Esophagus (tissue), 2 donors: ENCODE data around the gene SPEN. TPM values are rescaled to one million over a fixed set of nuclear protein-coding genes. Genes with fewer than 3 reads are reported as not detected.

ENCODE experiments used
- H3K27ac ChIP-seq, 2 donors: one replicate each; pipeline ENCODE4 v1.5.1; 2013; ENCODE audit warnings: low read depth in 2 of 2, mild to moderate bottlenecking in 2 of 2, inconsistent platforms in 1 of 2, low read length in 1 of 2, moderate library complexity in 1 of 2
- H3K27me3 ChIP-seq, 2 donors: one replicate each; pipeline ENCODE4 v1.6.1; 2013; ENCODE audit warnings: low read length in 2 of 2, control low read depth in 1 of 2, mild to moderate bottlenecking in 1 of 2; ENCODE audit not compliant: insufficient read depth in 2 of 2, control insufficient read depth in 1 of 2
- H3K36me3 ChIP-seq, 2 donors: one replicate each; pipeline ENCODE4 v1.6.1; 2013; ENCODE audit warnings: low read length in 1 of 2; ENCODE audit not compliant: control insufficient read depth in 2 of 2, insufficient read depth in 2 of 2
- H3K4me1 ChIP-seq, 2 donors: one replicate each; pipeline ENCODE4 v1.6.1; 2013; ENCODE audit warnings: low read length in 1 of 2; ENCODE audit not compliant: control insufficient read depth in 2 of 2, insufficient read depth in 2 of 2
- H3K4me3 ChIP-seq, 2 donors: one replicate each; pipeline ENCODE4 v1.5.1; 2013; ENCODE audit warnings: low read length in 2 of 2, mild to moderate bottlenecking in 2 of 2, low read depth in 1 of 2, moderate library complexity in 1 of 2
- H3K9me3 ChIP-seq, 2 donors: one replicate each; pipeline ENCODE4 v1.6.1; 2013; ENCODE audit warnings: mild to moderate bottlenecking in 2 of 2, low read depth in 1 of 2, low read length in 1 of 2, moderate library complexity in 1 of 2; ENCODE audit not compliant: control insufficient read depth in 2 of 2, insufficient read depth in 1 of 2
- WGBS, 2 donors: extraction: QIAGEN DNeasy Blood & Tissue Kit; methylation state at CpG; one replicate each; pipeline ENCODE4 v1.1.7; 2013; 5-methylcytosine and 5-hydroxymethylcytosine counted together
- polyA plus RNA-seq, 2 donors: library from polyadenylated mRNA; stranded (reverse); fragments of 200-250 nt; gene quantifications; one replicate each; pipeline ENCODE4 v1.2.3, GENCODE V29; 2013
- donor health status: healthy with polysubstance abuse.
- donor health status: Bipolar disorder and iron deficiency.

Gene SPEN
- polyA plus RNA-seq, 2 donors, result 14.4 to 15.3 TPM

DNA sequence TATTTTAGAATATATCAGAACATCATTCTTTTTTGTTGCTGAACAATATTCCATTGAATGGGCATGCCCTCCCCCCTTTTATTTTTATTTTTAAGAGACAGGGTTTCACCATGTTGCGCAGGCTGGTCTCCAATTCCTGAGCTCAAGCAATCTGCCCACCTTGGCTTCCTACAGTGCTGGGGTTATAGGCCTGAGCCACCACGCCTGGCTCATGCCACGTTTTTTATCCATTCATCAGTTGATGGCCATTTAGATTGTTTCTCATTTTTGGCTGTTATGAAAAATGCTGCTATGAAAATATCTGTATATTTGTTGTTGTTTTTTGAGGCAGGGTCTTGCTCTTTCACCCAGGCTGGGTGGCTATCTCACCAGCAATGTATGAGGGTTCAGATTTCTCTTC is 19.8 kb downstream of the SPEN start:
- 81 to 83% methylated on average over 3 of the region's 3 CpGs for WGBS, 2 donors
- no peaks in the 10 kb centered on the region for H3K4me1 ChIP-seq

DNA sequence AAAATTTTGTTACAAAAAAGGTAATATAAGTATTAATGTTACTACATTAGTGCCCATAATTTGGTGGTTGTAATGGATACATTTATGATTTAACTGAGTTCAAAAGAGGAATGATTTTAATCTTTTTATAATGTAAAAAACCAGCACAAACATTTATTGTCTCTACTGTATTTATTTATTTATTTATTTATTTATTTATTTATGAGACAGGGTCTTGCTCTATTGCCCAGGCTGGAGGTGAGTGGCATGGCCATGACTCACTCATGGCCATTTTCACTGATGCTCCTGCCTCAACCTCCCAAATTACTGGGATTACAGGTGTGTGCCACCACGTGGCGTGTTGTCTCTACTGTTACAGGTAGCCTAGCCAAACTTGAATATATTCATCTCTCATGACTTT is 21.9 kb downstream of the SPEN start:
- H3K4me3 ChIP-seq, result no peak overlapping the region
- peaks cover 3 to 5% of the 10 kb centered on the region in 2 donors for H3K36me3 ChIP-seq
- H3K9me3 ChIP-seq, result no peaks in the 10 kb centered on the region
- 98 to 100% methylated on average over 2 of the region's 2 CpGs for WGBS, 2 donors
- H3K27ac ChIP-seq, result no peak overlapping the region
- no peaks in the 10 kb centered on the region for H3K4me1 ChIP-seq
- no peaks in the 10 kb centered on the region for H3K27me3 ChIP-seq

More for the DNA sequence above, 19.8 kb downstream of the SPEN start:
- no peak overlapping the region for H3K4me3 ChIP-seq
- no peaks in the 10 kb centered on the region for H3K9me3 ChIP-seq
- H3K27me3 ChIP-seq, result no peaks in the 10 kb centered on the region
- no peaks in the 10 kb centered on the region for H3K36me3 ChIP-seq
- H3K27ac ChIP-seq, result no peak overlapping the region

DNA sequence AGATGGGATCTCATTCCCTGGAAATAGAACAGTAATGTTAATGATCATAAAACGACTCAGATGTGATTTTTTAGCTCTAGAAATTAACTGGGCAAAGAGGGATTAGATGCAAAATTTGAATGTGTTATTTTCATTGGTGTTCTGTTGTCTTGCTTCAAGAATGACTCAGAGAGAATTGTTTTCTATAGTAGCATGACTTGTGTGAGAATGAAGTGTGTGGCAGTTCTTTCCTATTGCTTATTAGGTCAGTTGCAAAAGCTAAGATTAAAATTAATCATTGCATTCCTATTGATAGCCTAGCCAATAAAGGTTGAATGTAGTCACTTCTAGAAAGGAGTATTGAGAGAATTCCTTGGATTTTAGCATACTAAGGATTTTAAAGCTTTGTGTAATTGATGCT is 22.9 kb downstream of the SPEN start:
- H3K4me1 ChIP-seq, result no peaks in the 10 kb centered on the region
- no peaks in the 10 kb centered on the region for H3K27me3 ChIP-seq
- WGBS, 2 donors, result 35 to 47% methylated on average over 1 of the region's 1 CpG
- no peaks in the 10 kb centered on the region for H3K9me3 ChIP-seq
- H3K36me3 ChIP-seq, result peaks cover 3 to 5% of the 10 kb centered on the region in 2 donors
- H3K4me3 ChIP-seq, result no peak overlapping the region
- H3K27ac ChIP-seq, result no peak overlapping the region

DNA sequence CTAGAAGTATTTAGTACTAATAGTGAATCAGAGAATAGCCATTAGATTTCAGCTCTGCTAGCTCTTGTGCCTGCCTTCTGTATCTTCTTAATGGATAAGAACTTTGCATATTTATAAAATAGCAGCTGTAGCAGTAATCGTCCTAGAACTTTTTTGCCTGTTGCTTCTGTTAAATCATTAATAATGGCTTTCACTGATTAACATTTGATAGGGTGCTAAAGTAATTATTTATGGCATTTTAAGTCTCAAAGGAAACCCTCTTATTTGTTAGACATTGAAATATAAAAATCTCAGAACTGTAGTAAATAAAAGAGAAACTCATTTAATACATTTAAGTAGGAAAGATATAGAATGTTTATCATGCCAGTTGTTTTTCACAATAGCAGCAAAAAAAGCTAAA is 27.0 kb downstream of the SPEN start:
- H3K36me3 ChIP-seq, result peaks cover 5 to 8% of the 10 kb centered on the region in 2 donors
- WGBS, 2 donors, result 37 to 55% methylated on average over 1 of the region's 1 CpG

DNA sequence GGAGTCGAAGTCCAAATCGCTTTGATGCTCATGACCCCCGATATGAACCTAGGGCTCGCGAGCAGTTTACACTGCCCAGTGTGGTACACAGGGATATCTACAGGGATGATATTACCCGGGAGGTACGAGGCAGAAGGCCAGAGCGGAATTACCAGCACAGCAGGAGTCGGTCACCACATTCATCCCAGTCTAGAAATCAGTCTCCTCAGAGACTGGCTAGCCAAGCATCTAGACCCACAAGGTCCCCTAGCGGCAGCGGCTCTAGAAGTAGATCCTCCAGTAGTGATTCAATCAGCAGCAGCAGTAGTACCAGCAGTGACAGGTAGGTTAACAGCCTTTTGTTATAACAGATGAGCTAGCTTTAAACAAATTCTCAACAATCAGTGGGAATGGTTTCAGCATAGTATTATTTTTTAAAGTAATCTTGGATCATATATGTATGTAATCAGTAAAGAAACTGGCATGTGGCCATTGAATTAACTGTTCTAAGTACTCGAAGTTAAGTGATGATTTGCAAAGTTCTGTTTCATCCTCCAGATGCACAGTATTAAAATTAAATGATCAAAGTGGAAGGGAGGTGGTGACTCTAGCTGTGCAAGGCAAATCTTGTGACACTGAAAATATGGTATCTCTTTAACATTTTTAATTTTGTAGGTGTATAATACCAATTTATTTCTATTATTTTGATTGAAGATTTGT is 29.0 kb downstream of the SPEN start:
- Histone ChIP-seq H3K4me3 (no peak overlapping the region), H3K27me3 (no peaks in the 10 kb centered on the region), H3K4me1 (no peaks in the 10 kb centered on the region), H3K27ac (no peak overlapping the region), H3K9me3 (no peaks in the 10 kb centered on the region), H3K36me3 (peaks cover 5 to 10% of the 10 kb centered on the region in 2 donors)
- 92% methylated on average over 12 of the region's 12 CpGs for WGBS, 2 donors

More for the DNA sequence above, 27.0 kb downstream of the SPEN start:
- Histone ChIP-seq H3K4me3 (no peak overlapping the region), H3K4me1 (no peaks in the 10 kb centered on the region), H3K9me3 (no peaks in the 10 kb centered on the region), H3K27ac (no peak overlapping the region), H3K27me3 (no peaks in the 10 kb centered on the region)

DNA sequence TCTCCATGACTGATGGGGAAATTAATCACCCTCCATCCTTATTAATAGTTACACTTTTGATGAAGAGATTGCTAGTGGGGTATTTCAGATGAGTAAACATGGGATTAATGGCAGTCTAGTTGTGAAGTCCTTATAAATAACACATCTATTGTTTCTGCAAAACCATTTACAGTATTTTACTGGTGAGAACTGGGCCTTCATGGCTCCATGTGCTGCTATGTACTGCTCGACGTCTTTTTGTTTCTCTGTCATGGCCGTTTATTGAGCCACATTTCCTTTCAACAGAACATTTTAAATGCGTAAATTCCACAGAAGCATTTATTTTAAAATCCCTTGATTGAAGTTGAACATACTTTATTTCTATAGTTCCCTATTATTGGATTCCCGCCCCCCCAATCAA is 34.5 kb downstream of the SPEN start:
- H3K36me3 ChIP-seq, result peaks cover 0 to 4% of the 10 kb centered on the region in 2 donors
- H3K9me3 ChIP-seq, result no peaks in the 10 kb centered on the region
- 91 to 93% methylated on average over 5 of the region's 5 CpGs for WGBS, 2 donors
- H3K4me1 ChIP-seq, result peaks cover 0 to 2% of the 10 kb centered on the region in 2 donors
- H3K27ac ChIP-seq, result no peak overlapping the region
- H3K27me3 ChIP-seq, result no peaks in the 10 kb centered on the region
- no peak overlapping the region for H3K4me3 ChIP-seq

DNA sequence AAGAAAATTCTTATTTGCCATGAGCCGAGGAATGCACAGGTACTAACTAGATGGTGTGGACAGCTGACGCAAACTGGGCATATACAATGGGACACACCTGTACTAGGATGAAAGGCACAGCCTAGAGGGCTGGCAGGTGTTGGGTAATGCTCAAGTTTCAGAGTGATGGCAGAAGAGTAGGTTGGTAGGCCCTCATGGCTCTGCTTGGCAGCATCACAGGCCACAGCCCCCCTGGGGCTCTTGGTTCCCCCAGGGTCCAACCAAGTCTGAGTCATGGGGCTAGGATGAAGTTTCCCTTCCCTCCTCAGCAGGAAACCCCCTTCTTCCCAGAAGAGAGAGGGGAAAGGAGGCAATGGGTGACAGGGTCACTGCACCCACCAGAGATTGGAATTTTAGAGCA is 35.2 kb downstream of the SPEN start:
- no peaks in the 10 kb centered on the region for H3K27me3 ChIP-seq
- peak overlapping the region; percentile 14 to 77 for H3K27ac ChIP-seq
- H3K36me3 ChIP-seq, result peaks cover 0 to 2% of the 10 kb centered on the region in 2 donors
- WGBS, 2 donors, result 73 to 87% methylated on average over 2 of the region's 2 CpGs
- no peak overlapping the region for H3K4me3 ChIP-seq
- no peaks in the 10 kb centered on the region for H3K9me3 ChIP-seq
- peaks cover 0 to 2% of the 10 kb centered on the region in 2 donors for H3K4me1 ChIP-seq

DNA sequence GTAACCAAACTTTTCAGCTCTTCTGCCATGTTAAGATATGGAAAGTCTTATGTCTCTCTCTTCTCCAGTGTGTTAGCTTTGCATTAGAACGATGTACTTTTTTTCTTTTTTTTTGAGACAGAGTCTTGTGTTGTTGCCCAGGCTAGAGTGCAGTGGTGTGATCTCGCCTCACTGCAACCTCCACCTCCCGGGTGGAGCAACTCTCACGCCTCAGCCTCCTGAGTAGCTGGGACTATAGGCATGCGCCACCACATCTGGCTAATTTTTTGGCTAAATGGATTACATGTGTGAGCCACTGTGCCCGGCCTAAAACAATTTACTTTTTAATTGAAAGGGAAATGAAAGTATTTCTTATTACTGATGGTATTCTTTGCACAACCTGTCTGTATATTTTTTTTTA is 35.8 kb downstream of the SPEN start:
- H3K36me3 ChIP-seq, result peaks cover 0 to 2% of the 10 kb centered on the region in 2 donors
- H3K9me3 ChIP-seq, result no peaks in the 10 kb centered on the region
- WGBS, 2 donors, result 76 to 78% methylated on average over 6 of the region's 6 CpGs
- H3K27ac ChIP-seq, result peak overlapping the region in 1 of 2 donors; percentile 15
- peaks cover 0 to 2% of the 10 kb centered on the region in 2 donors for H3K4me1 ChIP-seq
- H3K4me3 ChIP-seq, result no peak overlapping the region
- H3K27me3 ChIP-seq, result no peaks in the 10 kb centered on the region

DNA sequence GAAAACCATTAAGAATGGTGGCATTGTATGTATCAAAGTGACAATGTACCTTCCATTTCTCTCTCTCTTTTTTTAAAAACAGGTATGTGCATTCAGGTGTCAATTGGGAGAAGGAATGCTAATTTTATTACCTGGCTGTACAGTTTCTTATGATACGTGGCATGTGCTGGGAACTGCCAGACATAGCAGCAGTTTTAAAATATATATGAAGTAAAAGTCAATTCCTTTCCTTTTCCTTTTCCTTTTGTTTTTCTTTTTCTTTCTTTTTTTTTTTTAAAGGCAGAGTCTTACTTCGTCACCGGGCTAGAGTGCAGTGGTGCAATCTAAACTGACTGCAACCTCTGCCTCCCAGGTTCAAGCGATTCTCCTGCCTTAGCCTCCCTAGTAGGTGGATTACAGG is 37.0 kb downstream of the SPEN start:
- peaks cover 0 to 2% of the 10 kb centered on the region in 2 donors for H3K4me1 ChIP-seq
- no peak overlapping the region for H3K4me3 ChIP-seq
- H3K27ac ChIP-seq, result peak overlapping the region in 1 of 2 donors; percentile 5
- 69 to 76% methylated on average over 4 of the region's 4 CpGs for WGBS, 2 donors
- no peaks in the 10 kb centered on the region for H3K9me3 ChIP-seq
- H3K36me3 ChIP-seq, result peaks cover 0 to 2% of the 10 kb centered on the region in 2 donors
- H3K27me3 ChIP-seq, result no peaks in the 10 kb centered on the region

DNA sequence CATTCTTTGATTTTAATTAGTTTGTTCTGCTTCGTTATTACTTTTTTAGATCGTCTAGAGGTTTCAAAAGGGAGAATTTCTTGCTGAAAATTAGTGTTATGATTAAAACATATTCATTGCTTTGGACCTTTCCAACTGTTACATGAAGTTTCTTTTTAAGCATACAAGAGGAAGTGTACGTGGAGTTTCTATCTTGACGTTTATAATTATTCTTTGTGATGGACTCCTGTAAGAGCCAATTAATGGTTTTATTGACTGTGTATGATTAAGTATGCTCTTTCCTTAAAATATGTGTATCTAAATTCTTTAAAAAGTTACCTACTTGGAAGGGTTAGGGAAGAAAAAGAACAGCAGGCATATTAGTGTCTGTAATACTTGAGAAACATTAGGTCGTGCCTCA is 37.8 kb downstream of the SPEN start:
- peaks cover 0 to 2% of the 10 kb centered on the region in 2 donors for H3K4me1 ChIP-seq
- no peak overlapping the region for H3K4me3 ChIP-seq
- peaks cover 0 to 2% of the 10 kb centered on the region in 2 donors for H3K36me3 ChIP-seq
- H3K27ac ChIP-seq, result peak overlapping the region in 1 of 2 donors; percentile 93
- 27 to 41% methylated on average over 5 of the region's 5 CpGs for WGBS, 2 donors
- H3K9me3 ChIP-seq, result no peaks in the 10 kb centered on the region
- no peaks in the 10 kb centered on the region for H3K27me3 ChIP-seq
